GM23248 (cell line): Measurements from ENCODE around the gene SLC26A8.

Experiments
- EZH2 ChIP-seq: fragments of 200-600 bp; sonication (generic); IDR thresholded peaks from 2 replicates; pipeline ENCODE4 v1.6.1; 2018; ENCODE audit warnings: antibody characterized with exemption, mild to moderate bottlenecking; ENCODE audit not compliant: insufficient read depth, poor library complexity, severe bottlenecking
- EZH2phosphoT487 ChIP-seq: fragments of 200-600 bp; sonication (generic); IDR thresholded peaks from 2 replicates; pipeline ENCODE4 v1.6.1; 2018; ENCODE audit warnings: antibody characterized with exemption, moderate library complexity, mild to moderate bottlenecking, low read depth; ENCODE audit not compliant: insufficient read depth

GRCh38 chr6:35905141-35905785, 119.2 kb downstream of the SLC26A8 start:
- no peak for TF ChIP-seq EZH2
- TF ChIP-seq EZH2phosphoT487, result no peak
